Loucy (cell line): ENCODE measurements around the gene ATP13A5.

ENCODE experiments used
- CTCF ChIP-seq: fragments of 200-600 bp; sonication (generic); conservative IDR thresholded peaks from 2 replicates; pipeline ENCODE4 v1.5.1; 2014; ENCODE audit warnings: mild to moderate bottlenecking, antibody characterized with exemption, low read length
- EZH2phosphoT487 ChIP-seq: fragments of 200-600 bp; IDR thresholded peaks from 2 replicates; pipeline ENCODE4 v1.6.1; 2018; ENCODE audit warnings: antibody characterized with exemption, mild to moderate bottlenecking, moderate library complexity, borderline replicate concordance

GRCh38 chr3:193345431-193345830 is 33.1 kb downstream of the ATP13A5 start:
- TF ChIP-seq CTCF: no peak
- TF ChIP-seq EZH2phosphoT487: no peak
